ENCODE data around the gene KRTAP9-9.
A peak's percentile ranks its signal among the peaks of the same experiment; 100 is the strongest.
"Not testable (repeated sequence)": the region's sequence is repeated elsewhere in the genome, so short reads cannot be mapped to it uniquely, and the experiment has no call there.

The KRTAP9-9 gene

DNA sequence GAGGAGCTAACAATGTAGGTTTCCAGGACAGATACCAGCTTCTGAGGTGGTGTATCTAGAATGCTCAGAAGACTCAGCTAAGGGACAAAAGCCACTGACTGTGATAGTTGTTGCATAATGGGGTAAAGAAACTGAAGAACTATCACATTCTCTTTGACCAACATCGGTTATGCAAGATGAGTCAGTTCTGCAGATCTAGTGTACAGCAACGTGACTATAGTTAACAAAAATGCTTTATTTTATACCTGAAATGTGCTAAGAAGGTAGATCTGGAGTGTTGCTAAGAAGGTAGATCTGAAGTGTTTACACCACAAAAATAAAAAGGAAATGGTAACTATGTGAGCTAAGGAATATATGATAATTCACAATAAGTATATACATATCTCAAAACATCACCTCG, 12.5 kb downstream of the KRTAP9-9 start:
- no peak for DNase-seq

DNA sequence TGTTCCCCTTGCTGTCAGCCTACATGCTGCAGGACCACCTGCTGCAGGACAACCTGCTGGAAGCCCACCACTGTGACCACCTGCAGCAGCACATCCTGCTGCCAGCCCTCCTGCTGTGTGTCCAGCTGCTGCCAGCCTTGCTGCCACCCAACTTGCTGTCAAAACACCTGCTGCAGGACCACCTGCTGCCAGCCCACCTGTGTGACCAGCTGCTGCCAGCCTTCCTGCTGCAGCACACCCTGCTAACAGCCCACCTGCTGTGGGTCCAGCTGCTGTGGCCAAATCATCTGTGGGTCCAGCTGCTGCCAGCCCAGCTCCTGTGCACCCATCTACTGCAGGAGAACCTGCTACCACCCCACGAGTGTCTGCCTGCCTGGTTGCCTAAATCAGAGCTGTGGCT, 16.1 kb downstream of the KRTAP9-9 start:
- not testable (repeated sequence) for DNase-seq

DNA sequence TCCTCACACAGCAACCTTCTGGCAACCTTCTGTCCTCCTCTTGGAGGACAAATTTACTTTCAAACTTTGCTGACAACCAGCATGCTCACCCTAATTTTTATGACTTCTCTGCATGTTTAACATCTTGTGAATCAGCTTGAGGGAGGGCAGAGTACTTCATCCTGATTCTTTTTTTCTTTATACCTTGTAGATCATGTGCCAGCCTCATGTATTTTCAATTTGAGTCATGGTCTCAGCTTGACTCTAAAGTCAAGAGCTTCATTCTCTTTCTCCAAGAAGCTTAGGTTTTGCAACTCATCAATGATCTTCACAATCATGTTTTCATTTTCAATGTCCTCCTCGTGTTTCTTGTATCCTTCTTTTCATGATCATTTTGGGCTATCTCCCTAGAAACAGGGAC, 16.7 kb downstream of the KRTAP9-9 start:
- no peak for DNase-seq

DNA sequence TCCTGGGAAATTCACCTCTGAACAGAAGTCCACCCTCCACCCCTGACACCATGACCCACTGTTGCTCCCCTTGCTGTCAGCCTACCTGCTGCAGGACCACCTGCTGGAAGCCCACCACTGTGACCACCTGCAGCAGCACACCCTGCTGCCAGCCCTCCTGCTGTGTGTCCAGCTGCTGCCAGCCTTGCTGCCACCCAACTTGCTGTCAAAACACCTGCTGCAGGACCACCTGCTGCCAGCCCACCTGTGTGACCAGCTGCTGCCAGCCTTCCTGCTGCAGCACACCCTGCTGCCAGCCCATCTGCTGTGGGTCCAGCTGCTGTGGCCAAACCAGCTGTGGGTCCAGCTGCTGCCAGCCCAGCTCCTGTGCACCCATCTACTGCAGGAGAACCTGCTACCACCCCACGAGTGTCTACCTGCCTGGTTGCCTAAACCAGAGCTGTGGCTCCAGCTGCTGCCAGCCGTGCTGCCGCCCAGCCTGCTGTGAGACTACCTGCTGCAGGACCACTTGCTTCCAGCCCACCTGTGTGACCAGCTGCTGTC, 20.5 kb downstream of the KRTAP9-9 start, which contains the start of gene KRTAP9-7:
KRTAP9-7 (plus strand) TSS at position 51 of the 543 bp plus-strand sequence; CDS start at position 51, 0 bp downstream.
- DNase-seq: not testable (repeated sequence)

DNA sequence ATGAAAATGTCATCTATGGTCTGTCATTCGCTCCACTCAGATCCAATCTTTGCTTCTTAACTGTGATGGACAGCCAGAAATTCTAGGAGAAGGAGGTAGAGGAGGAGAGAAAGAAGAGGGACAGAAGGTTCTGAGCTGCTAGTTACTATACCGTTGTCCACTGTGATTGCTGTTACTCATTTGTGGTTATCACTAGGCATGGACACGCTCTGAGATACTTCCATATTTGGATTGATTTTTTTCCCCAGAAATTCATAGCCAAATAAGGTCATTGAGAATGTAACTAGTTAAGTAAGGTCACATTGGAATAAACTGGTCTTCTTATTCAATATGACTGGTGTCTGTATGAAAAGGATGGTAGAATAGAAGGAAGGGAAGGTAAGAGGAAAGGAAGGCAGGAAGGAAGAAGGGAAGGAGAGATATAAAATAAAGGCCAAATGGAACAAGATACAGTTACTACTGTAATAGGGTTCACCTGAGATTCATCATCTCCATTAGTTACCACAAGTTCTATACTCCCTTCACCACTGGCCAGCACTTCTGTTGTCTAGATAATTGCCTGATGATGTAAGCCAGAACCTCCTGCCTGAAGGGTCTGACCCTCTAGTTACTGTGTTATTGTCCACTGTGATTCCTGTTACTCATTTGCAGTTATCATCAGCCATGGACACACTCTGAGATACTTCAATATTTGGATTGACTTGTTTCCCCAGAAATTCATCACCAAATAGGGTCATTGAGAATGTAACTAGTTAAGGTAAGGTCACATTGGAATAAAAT, 23.2 kb downstream of the KRTAP9-9 start:
- DNase-seq: no peak

DNA sequence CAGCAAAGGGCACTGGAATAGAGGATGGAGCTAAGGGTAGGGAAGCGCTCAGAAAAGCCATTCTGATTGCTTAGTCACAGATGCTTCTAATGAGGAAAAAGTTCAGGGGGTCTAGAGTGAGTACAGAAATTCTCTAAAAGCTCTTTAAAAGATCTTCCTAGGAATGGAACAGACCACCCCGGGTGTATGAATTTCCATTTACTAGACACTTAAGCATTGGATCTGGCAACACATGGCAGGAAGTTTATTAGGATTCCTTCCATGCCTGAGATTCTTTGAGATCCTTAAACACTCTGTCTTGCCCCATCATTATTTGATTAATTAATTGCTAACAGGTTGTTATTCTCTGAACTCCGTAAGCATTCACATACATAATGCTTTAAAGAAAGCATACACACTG, 28.9 kb downstream of the KRTAP9-9 start:
- DNase-seq: no peak

DNA sequence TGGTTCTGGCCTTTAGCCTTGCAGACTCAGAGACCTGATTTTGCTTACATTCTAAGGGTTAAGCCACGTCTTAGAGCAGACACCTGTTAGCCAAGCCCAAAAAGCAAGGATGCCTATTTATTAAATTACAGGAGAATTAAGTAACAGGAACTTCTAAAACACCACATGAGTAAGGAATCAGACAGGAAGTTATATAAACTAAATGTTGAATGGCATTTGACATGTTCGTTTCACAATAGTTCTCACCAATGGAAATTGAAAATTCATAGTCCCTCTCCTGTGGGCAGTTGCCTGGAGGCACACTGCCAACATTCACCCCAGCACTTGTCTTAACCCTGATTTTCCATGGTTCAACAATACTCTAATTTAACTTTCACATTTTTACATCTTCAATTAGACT, 29.4 kb downstream of the KRTAP9-9 start:
- DNase-seq: no peak

DNA sequence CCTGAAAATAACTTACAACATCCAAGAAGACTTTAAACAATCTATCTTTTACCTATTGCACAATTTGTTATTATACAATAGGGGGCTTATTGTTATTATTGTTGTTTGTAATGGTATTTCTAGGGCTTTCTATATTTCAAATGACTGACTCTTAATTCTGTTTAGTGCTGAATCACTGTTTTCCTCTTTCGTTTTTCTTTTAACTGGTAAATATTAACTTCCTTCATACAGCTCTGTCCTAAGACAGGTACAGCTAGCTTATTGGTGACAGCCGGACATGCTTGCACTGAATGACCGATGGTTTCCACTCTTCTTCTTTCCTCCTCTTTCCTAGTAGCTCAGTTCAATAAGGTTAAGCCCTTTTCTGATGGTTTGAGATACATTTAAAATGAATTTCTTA, 31.9 kb downstream of the KRTAP9-9 start:
- DNase-seq: no peak

DNA sequence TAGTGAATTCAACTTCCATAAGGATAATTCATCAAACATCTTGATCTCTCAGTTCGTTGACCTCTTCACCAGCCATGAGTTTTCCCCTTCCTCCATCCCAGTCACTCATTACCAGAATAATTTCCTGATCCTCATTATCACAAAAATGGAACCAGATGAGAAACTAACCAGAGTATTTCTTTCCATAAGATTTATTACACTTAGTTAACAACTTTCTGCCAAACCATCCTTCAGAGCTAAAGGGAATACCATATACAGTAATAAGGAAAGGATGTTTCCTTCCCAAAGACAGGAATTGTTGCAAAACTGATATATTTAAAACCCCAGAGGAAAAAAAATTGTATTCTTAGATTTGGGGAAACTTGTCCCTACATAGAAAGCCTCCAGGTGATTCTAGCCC, 38.8 kb downstream of the KRTAP9-9 start:
- no peak for DNase-seq

DNA sequence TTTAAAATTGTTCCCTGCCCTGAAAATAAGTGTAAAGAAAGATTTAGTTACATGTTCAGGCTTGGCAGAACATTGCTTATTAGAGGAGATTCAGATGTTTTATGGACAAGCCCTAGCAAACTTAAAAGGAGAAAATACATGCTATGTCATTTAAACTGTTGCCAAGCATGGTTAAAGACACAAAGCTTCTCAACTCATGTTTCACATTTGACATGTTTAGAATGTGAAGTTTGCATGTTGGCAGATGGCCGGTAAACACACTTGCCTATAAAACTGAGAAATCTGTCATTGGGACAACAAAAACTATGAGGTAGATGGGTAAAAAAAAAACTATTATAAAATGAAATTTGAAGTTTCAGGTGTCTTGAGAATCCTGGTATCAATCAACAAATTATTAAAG, 41.7 kb downstream of the KRTAP9-9 start:
- no peak for DNase-seq

DNA sequence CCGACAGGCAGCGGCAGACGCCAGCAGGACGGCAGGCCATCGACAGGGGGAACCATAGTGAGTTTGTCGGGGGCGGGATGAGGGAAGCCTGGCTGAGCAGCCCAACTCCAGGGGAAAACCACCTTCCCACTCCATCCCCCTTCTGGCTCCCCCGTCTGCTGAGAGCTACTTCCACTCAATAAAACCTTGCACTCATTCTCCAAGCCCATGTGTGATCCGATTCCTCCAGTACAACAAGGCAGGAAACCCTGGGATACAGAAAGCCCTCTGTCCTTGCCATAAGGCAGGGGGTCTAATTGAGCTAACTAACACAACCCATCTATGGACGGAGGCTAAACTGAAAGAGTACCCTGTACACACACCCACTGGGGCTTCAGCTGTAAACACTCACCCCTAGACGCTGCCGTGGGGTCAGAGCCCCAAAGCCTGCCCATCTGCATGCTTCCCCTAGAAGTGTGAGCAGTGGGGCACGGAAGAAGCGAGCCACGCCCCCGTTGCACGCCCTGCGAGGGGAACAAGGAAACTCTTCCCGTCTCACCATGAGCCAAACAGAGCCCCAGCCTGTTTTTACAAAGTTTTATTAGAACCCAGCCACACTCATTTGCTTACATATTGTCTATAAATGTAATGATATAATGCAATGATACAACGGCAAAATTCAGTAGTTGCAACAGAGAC, 43.4 kb downstream of the KRTAP9-9 start:
- no peak for DNase-seq

DNA sequence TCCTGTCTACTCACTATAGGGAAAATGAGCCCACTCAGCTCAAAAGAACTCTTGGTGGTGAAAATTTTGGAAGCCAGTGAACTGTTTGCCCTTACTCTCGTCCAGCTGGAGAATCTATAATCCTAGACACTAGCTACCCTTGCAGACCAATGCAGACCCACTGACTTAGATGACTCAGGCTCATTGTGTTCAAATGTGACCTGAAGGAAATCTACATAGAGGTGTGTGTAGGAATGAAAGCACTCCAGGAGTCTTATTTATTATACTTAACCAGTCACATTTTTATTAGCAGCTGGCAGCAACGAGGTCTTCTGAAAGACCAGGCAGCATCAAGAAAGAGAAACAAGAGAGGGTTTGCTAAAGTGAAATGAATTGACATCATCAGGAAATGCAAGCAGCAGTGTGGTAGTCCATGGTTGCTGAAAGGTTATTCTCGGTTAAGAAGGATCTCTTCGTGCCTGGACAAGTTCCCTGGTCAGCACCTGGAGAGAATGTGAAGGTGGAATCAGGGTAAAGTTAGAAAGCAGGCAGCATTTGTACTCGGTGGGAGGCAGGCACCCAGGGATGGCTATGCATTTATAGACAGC, 46.1 kb downstream of the KRTAP9-9 start:
- DNase-seq: no peak

DNA sequence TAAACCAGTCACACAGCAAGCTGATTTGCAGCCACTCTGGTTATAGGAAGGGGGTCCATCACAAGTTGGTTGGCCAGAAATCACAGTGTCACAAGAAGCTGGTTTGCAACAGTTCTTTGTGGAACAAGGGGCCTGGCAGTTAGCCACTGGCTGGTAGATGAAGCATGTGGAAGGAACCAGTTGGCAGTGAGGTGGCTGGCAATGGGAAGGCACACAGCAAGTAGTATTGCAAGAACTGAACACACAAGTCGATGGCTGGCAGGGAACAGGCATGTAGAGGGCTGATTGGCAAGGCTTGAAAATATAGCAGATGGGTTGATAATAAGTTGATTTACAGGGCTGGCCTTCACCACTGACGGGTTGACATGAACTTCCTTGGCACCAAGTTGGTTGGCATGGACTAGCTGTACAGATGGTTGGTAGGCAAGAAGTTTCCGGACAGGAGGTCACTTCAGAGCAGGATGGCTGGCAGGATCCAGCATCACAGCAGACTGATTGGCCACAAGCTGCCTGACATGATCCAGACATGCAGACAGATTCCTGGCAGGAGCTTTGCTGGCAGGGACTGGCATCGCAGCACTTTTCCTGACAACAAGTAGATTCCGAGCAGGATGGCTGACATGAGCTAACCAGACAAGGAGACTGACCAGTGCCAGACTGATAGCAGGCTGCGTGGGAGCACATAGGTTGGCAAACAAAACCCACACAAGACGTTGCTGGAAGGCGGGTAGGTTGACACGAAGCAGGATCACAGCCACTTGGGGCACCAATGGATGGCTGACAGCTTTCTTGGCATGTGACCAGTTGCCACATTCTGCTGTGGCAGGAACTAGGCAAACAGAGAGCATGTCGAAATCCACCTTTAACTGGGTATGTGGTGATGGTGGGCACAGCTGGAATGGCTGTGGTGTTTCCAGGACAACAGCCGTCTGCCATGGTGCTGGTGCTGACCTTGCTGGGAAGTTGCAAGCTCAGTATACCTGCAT, 47.0 kb downstream of the KRTAP9-9 start, which contains the start of gene KRTAP29-1:
KRTAP29-1 (minus strand) TSS at position 936 of the 986 bp plus-strand sequence; CDS start at position 936, 0 bp downstream.
- DNase-seq: peak; percentile 9

DNA sequence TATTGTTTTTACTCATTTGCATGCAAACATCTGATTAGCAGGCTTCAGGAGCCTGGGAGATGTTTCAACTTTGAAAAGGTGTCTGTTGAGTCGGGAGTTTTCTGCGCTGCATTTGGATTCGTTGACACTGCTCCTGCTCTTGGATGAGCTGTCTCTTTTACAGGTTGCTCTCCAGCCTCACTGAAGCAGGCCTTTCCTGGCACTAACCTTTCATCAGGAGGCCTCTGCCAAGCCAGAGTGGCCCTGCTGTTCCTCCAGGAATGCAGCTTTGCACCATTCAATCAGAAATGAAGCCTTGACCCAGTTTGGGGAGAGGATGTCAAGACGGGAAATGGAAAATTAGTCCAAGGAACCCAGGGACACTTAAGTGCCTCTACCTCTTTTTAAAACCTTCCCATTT, 47.8 kb downstream of the KRTAP9-9 start:
- no peak for DNase-seq

DNA sequence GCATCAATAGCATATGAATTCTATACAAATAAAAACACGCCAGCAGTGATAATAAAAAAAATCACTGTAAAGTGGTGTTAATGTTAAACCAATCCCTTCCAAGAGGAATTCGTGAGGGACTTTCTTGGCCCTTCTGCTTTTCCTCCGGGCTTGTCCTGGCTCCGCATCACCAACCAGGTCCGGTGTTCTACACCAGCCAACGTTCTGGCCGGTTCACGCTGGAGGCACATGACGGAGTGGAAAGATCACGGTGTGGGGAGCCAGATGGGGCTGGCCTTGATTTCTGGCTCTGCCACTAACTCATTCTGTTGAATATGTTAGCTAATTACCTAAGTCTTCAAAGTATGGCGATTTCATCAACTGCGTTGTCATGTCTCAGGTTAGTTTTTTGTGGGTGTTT, 48.9 kb downstream of the KRTAP9-9 start:
- no peak for DNase-seq

All from hematopoietic multipotent progenitor cell treated with erythropoietin and hydrocortisone succinate and interleukin-3 and kit ligand, for 8 days (in vitro differentiated cells).